ENCODE results near the gene ISCU. TPM values are rescaled to one million over a fixed set of nuclear protein-coding genes. Genes with fewer than 3 reads are reported as not detected.

ISCU gene
- polyA plus RNA-seq, 1 of the 3 experiments (the other 2 are of a cell fraction), result 165 TPM

- H3K79me2 ChIP-seq (ENCODE audit: insufficient read depth), result no peaks in the 10 kb centered on the region
- H3K27ac ChIP-seq (ENCODE audit: low read depth in 2 of 2, low read length in 1 of 2), result no peak overlapping the region
- no peak for TF ChIP-seq FOXJ3 (CRISPR knock-in tag; IDR thresholded peaks at IDR 0.05)
- TF ChIP-seq JUND (IDR thresholded peaks at IDR 0.05), result no peak
- no peak for TF ChIP-seq EZH2phosphoT487 (IDR thresholded peaks at IDR 0.05; ENCODE audit: borderline replicate concordance, low read depth)
- TF ChIP-seq USF1 (IDR thresholded peaks at IDR 0.05; ENCODE audit: borderline replicate concordance, low read depth), result no peak
- TF ChIP-seq NFIC (IDR thresholded peaks at IDR 0.05; ENCODE audit: borderline replicate concordance), result no peak
- no peak for TF ChIP-seq MXI1 (IDR thresholded peaks at IDR 0.05; ENCODE audit: low read depth, low read length)
- no peak for TF ChIP-seq TEAD4 (IDR thresholded peaks at IDR 0.05; ENCODE audit: borderline replicate concordance, insufficient read depth)
- no peak for TF ChIP-seq CTCF (IDR thresholded peaks at IDR 0.05)
- no peak for TF ChIP-seq SMC3 (IDR thresholded peaks at IDR 0.05; ENCODE audit: low read depth, low read length)
- TF ChIP-seq ELF1 (IDR thresholded peaks at IDR 0.05), result no peak
- TF ChIP-seq REST (IDR thresholded peaks at IDR 0.05; ENCODE audit: low read depth, low read length), result no peak
- TF ChIP-seq IRF3 (IDR thresholded peaks at IDR 0.05; ENCODE audit: low read depth, low read length), result no peak
- no peak for TF ChIP-seq EP300 (IDR thresholded peaks at IDR 0.05; ENCODE audit: borderline replicate concordance in 1 of 2, low read depth in 1 of 2, low read length in 1 of 2)
- H3K4me1 ChIP-seq (ENCODE audit: control insufficient read depth in 1 of 2, insufficient read depth in 2 of 2, low read depth in 1 of 2, low read length in 1 of 2), result peaks cover 7 to 12% of the 10 kb centered on the region in 2 experiments; a peak in 3 of 4 replicates
- H3K27me3 ChIP-seq (ENCODE audit: insufficient read depth), result no peaks in the 10 kb centered on the region
- DNase-seq, result no peak
- no peaks in the 10 kb centered on the region for H3K36me3 ChIP-seq (replicated peaks in 1 of 2; ENCODE audit: control insufficient read depth in 1 of 2, insufficient read depth in 2 of 2, low read length in 1 of 2)
- H3F3A ChIP-seq (replicated peaks; ENCODE audit: insufficient read depth), result peaks cover 6% of the 10 kb centered on the region
- H3K9me2 ChIP-seq, result no peaks in the 10 kb centered on the region
- H3K9me3 ChIP-seq, result no peaks in the 10 kb centered on the region
- WGBS (ENCODE audit: low lambda C conversion rate), result 55% methylated on average over 3 of the region's 4 CpGs
- H3K9ac ChIP-seq, result no peak overlapping the region
- H4K20me1 ChIP-seq (ENCODE audit: insufficient read depth), result no peaks in the 10 kb centered on the region
- H3K4me3 ChIP-seq (ENCODE audit: low read depth in 2 of 2, low read length in 1 of 2), result no peak overlapping the region
- POLR2A ChIA-PET, result no interaction called here
- no peak overlapping the region for H2AFZ ChIP-seq (ENCODE audit: low read depth)
- CTCF ChIA-PET, result interaction anchor here (19.2 kb wide), 1 partner anchor 47 kb away, joined by 503 read pairs; the partner anchor contains the start of genes ISCU and SART3
- H3K4me2 ChIP-seq, result no peak overlapping the region
These were observed 51.6 kb downstream of the ISCU start for GRCh38 chr12:108614041-108614440.

Data from SK-N-SH (cell line).